Fibroblast of peridontal ligament (primary cell): Measurements from ENCODE around the gene LRRC27.

Experiments
- DNase-seq: peaks from one replicate; pipeline ENCODE4 v3.0.0-alpha.2; 2010; ENCODE audit errors: extremely low read depth

Gene LRRC27

DNA sequence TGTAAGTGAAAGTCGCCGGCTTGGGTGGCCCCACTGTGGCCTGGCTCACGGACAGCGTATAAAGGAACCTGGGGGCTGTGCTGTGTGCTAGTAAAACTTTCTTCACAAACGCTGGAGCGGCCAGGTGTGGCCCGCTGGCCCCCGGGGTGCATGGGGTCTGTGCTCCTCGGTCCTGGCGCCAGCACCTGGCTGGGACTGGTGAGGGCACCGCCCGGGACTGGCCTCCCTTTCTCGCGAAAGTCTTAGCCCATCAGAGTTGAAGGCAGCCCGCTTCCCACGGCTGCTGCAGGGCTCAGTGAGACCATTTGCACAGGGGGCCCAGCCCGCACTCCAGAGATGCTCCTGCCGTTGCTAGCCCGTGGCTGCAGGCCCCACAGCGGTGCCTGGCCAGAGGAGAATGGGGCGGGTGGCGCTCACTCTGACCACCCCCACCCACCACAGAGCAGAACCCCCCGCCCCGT lies 70.8 kb downstream of the LRRC27 start:
- DNase-seq = no peak

DNA sequence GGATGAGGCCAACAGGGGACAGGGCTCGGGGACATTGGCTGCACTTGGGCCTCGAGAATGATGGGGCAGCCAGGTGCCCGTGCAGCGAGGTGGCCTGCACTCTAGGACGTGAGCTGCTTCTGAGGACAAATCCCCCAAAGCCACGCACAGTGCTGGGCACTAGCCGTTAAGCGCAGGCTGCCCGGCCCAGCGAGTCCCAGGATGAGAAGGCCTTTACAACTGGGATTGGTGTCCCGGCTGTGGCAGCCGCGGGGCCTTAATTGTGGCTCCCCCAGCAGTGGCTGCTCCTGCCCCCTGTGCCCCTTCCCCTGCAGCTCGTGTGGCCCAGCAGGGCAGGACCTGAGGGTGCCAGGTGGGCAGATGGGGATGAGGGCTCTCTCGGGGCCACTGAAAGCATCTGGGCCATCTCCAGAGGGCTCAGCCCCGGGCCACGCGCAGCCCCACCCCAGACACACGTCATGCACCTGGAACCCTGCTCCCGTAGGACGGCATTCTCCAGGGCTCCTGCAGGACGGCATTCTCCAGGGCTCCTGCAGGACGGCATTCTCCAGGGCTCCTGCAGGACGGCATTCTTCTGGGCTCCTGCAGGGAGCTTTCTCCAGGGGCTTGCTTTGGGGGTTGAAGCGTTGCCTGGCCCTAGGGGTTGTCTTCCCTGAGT lies 71.6 kb downstream of the LRRC27 start:
- DNase-seq = no peak

DNA sequence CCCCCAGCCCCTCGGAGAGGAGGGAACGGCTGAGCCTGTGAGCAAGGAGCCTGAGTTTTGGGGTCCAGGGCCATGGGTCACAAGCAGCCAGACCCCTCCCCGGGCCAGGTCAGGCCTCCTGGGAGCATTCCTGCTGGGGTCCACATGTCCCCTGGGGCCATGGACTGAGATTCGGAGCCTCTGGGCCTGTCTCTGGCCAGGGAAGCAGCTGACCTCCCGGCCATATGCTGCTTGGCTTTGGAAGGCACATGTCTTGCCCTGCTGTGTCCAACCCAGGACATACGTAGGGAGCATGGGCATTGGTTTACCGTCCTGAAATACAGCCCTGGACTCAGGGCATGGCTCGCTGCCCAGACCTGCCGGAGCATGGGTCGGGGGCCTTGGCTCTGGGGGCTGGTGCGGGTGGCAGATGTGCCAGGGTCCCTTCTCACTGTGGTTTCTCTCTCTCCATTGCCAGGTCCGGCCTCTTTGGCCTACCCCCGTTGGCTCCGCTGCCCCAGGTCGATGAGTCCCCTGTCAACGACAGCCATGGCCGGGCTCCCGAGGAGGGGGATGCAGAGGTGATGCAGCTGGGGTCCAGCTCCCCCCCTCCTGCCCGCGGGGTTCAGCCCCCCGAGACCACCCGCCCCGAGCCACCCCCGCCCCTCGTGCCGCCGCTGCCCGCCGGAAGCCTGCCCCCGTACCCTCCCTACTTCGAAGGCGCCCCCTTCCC lies 72.3 kb downstream of the LRRC27 start:
- no peak for DNase-seq

DNA sequence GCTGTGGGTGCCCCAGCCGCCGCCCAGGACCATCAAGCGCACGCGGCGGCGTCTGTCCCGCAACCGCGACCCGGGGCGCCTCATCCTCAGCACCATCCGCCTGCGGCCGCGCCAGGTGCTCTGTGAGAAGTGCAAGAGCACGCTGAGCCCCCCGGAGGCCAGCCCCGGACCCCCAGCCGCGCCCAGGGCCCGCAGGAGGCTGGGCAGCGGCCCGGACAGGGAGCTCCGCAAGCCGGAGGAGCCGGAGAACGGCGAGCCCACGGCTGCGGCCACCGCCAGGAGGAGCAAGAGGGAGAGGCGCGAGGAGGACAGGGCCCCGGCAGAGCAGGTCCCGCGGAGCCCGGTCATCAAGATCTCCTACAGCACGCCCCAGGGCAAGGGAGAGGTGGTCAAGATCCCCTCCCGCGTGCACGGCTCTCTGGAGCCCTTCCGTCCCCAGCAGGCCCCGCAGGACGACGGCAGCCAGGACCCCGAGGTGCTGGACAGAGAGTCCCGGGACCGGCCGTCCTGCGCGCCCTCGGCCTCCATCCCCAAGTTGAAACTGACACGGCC lies 73.0 kb downstream of the LRRC27 start:
- no peak for DNase-seq

DNA sequence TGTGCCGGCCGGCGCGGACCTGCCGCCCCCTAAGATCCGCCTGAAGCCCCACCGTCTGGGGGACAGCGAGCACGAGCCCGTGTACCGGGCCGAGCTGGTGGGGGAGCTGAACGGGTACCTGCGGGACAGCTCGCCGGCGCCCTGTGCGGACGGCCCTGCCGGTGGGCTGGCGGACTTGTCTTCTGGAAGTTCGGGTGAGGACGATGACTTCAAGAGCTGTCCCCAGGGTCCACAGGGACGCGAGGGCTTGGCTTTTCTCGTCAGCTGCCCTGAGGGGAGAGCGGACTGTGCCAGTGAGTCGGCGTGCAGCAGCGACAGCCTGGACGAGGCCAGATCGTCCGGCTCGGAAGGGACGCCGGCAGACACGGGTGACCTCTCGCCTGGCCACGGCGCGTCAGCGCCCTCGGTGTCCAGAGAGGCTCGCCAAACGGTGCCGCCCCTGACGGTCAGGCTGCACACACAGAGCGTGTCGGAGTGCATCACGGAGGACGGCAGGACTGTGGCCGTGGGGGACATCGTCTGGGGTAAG lies 73.5 kb downstream of the LRRC27 start:
- DNase-seq = no peak

DNA sequence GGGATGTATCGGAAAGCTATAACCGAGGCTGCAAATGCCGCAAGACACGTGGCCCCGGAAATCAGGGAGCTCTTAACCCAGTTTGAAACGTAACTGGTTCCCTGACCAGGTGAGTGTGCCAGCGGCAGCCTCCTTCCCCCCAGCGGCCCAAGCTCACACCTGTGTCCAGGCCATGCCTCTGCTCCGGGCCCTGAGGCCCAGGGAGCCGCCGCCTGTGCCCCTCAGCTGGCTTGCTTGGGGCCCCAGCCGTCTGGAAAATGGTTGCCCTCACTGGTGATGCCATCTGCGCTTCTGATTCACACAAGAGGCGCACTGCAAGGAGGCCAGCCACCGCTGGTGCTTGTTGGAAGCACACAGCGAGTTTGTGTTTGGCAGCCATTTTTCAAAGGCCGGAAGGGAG lies 74.2 kb downstream of the LRRC27 start:
- no peak for DNase-seq

DNA sequence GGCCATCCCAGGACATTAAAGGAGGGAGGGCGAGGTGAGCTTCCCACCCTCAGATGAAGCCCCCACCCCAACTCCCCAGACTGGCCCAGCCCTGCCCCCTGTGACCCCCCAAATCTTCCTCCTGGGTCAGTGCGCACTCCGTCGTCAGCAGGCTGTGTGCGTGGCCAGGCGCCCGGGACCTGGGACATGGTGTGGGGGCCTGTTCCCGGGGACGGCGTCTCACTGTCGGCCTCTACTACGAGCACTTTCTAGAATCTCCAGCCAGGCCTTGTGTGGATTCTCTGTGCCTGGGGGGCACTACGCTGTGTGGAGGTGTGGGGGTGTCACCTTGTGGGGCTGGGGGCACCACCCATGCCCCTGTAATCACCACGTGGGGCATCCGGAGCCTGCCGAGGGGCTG lies 74.8 kb downstream of the LRRC27 start:
- DNase-seq = no peak

DNA sequence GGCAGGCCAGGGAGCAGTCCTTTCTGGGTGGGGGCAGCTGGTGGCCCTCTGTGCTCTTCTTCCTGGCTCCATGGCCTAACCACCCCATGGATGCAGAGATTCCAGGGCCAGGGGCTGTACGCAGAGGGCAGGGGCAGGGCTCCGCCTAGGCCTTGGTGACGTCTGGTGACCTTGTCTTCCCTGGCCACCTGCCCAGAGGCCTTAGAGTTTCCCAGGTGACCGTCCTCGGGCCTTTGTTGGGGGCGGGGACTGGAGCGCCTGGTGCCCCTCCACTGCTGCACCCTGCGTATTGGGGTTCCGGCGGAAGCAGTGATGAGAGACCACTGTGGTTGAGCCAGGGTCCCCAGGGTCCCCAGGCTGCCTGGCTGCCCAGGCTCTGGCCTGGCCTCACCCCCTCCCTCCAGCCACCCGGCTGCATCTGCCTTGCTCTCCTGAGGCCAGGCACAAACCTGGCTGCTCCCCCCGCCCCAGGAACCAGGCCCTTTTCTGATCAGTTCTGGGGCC lies 75.3 kb downstream of the LRRC27 start:
- no peak for DNase-seq

DNA sequence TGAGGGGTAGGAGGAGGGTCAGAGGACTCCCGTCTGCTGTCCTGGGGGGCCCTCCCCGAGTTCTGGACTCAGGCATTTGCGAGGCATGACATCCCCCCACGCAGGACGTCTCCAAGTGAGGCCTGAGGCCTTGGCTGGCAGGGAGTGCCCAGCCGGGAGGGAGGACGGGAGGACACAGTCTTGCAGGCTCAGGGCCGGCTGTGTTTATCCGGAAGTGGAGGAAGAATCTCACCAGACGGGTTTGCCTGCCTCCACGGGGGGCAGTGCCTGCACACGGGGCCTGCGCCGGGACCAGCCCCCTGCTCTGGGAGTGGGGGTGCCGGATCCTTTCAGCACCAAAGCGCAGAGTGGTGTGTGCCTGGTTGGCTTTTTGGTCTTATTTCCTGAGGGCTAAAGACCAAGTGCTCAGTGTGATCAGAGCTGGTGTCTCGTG lies 75.9 kb downstream of the LRRC27 start:
- no peak for DNase-seq

DNA sequence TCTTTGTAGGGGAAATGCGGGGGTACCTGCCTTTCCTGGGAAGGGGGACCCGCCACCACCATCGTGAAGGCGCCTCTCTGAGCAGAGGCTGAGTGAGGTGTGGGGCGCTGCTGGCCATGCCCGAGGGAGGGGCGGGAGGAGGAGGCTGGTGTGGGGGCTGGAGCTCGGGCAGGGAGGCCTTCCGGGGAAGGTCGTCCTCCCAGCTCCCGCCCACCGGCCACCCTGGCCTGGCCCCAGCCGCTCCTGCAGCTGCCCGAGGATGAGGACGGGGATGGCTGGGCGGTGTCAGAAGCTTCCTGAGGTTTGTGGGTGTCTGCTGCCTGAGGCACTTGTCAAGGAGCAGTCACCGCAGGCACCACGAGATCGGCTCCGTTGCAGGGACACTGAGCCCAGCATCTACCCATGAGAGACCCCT lies 76.4 kb downstream of the LRRC27 start:
- no peak for DNase-seq

DNA sequence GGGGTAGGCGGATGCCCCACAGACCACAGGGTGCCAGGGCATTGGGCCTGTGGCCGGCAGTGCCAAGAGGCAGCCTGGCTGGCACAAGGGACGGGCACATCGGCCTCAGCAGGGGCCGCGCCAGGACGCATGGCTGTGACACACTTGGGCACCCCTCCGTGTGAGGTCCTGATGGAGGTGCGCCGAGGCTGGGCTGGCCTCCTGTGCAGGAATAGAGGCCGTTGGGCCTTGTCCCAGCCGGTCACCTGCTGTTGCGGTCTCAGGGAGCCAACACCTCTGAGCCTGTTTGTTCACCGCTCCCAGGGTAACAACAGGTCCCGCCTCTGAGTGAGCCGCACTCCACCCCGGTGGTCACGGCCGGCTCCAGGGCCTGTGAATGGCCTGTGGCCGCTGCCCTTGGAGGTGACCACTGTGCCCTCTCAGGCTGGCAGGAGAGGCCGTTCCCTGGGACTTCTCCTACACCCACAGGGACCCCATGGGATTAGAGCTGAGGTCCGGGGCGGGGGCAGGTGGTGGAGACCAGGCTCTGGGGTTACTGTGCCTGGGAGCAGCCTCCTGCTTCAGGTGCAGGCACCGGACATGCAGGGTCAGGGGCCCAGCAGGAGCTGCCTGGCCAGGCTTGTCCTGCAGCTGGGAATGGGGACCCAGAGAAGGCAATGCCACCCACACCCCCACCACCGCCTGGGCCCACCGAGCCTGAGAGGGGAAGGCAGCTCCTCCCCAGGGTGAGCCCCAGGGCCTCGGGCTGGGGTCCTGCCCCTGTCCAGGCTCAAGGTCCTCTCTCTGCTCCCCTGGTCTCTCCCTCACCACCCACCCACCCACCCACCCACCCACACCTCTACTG lies 77.1 kb downstream of the LRRC27 start:
- no peak for DNase-seq

DNA sequence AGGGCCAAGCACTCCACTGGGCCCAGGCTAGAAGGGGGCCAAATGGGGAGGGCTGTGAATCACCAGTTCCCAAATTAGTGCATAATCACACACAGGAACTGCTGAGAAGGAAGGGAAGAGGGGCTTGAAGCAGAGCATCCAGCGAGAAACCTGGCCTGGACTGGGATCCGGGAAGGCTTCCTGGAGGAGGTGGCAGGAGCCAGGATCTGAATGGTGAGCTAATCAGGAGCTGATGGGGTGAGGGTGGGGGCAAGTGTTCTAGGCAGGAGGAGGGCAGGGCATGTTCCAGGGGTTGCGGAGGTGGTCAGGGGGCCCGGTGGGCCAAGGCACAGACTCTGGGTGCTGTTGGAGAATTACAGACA lies 77.7 kb downstream of the LRRC27 start:
- DNase-seq = no peak

DNA sequence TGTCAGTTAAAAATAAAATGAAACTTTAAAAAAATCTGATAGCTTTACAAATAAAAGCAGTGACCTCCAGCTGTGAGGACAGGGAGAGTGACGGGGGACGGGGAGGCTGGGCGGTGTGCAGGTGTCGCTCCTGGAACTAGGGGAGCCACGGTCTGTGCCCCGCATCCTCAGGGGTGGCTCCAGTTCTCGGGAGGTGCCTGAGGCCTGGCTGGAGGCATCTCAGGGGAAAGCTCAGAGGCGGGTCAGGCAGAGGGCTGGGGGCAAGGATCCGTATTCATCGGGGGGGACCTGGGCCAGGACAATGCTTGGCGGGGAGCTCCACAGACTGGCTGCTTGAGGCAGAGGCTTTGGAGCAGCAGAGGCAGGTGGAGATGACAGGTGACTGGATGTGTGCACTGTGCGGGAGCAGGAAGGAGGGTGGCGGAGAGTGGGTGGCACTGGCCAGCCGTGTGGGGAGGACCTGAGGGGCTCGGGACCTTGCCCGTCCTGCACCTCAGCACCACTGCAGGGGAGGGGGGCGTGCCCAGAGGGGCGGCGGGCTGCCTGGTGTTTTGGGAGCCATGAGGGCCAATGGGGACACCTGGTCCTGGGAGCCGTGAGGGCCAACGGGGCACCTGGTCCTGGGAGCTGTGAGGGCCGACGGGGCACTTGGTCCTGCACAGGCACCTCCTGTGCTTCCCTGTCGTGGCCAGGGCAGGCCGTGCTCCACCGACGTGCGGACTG lies 78.2 kb downstream of the LRRC27 start:
- DNase-seq = no peak

DNA sequence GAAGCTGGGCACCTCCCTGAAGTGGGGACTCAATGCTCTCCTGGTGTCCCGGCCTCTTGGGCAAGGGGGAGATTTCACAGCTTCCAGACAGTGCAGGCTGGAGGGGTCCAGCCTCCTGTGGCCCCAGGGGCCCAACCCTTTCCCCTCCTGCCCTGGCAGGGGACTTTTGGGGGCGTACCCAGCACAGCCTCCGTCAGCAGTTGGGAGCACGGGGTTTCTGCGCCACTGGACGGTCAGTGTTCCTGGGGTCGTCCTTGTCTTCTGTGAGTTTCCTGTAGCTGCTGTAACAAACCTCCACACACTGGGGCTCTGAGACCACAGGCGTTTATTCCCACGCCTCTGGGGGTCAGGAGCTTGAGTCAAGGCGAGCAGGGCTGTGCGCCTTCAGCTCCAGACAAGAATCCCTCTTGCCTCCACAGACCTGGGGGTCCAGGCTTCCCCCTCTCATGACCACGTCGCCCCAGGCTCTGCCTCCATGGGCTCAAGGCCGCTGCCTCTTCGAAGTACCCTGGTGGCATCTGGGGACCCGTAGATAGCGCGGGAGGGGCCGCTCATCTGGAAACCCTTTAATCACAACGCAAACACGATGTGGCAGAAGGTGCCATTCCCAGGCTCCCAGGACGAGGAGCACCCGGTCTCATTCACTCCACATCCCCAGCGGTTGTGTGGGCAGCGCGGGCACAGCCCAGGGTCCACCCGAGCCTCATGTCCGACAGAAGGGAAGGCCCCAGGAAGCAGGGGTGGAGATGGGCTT lies 79.0 kb downstream of the LRRC27 start:
- no peak for DNase-seq

DNA sequence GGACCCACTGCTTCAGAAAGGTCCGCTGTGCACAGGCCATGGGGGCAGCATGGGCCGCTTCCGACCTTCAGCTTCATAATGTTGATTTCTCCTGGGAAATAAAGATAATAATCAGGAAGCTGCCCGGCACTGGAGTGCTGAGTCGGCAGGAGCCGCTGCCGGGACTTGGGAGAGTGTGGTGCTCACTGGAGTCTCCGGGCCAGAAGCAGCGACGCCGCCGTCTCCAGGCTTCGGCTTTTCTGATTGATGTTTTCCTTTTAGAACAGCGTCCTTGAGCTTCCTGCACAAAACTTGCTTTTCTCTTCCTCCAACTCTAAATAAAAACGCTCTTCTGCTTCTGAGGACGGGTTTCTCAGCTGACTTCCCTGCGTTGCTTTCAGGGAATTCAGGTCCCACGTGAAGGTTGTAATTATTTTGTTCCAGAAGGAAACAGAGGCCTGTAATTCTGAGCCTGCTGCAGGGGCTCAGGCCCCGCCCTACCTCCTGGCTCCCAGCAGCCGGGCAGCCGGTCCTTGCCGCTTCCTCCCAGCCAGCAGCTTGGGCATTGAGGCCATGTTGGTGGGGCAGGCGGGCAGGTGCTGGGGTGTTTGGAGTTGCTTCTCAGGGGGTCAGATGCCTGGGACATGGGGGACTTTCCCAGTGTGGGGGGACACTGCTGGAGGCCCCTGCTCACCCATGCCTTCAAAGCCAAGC lies 79.7 kb downstream of the LRRC27 start:
- DNase-seq = peak; percentile 50

DNA sequence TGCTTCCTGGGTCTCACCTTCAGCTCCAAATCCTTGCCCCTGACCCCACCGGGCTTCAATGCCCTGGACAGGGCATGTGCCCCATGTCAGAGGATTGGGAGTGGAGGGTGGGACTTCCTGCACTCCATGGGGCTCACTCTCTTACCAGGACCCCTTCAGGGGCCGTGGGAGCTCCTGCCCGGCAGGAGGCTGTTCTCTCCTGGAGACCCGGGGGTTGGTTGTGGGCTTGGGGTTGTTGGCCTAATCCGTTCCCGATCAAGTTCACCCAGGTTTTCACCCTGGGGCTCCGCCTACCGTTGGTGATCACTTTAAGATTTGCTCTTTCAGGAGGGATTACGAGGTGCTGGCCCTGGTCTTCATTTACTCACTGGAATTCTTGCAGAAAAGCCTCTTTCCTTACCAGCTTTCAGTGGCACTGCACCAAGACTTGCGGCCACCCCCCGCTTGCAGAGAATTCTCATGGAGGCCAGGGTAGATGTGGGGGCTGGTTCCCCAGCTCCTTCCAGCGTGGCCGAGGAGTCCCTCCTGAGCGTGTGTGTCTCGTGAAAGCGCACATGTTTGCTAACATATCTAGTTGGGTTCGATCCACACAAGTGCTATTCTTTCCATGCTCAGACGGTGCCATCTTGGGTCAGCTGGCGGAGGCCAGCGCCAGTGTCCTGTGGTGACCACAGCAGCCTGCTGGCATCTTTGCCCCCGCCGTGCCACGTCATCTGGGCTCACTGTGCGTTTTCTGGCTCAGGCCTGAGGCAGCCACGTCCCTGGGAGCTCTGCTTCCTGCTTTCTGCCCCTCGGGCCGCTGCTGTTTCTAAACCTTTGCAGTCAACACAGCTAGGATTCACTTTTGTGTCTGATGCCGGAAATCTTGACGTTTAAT lies 80.6 kb downstream of the LRRC27 start:
- DNase-seq = no peak

DNA sequence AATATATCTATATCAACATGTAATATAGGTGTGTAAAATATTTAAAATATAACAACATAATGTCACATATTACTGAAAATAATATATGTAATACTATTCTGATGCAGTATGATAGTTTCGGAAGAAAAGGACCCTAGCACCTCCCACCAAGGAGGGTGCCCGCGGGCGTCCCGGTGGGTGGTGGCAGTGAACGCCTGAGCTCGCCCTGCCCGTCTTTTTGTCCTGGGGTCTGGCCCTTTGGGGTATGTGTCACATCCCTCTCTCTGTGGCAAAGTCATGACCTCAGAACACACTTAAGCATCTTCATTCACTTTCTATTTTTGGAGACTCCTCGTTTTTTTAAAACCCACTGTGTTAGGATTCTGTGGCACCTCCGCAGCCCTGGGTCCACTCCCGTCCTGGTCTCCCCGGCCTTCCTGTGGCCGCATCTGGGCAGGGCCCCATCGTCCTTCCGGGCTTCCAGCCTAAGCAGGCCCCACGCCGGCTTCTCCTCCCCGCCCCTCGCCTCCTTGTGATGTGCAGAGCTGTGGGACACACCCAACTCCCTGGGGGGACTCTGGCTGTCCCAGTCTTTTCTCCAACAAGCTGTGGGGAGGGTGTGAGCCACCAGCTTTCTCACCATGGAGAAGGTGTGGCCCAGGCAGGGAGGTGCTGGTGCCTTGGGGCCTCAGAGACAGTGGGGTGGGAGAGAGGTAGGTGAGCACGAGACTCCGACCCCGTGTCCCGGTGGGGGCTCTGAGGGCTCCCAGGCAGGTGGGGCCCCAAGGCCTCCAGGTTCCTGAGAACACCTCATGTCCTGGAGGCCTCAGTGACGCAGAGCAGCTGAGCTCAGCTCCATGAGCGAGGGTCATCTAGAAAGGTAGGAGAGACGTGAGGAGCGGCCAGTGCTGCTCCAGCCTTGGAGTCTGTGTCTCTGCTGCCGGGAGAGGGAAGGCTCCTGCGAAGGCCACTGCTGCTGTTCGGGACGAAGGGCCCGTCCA lies 81.5 kb downstream of the LRRC27 start:
- DNase-seq = no peak
